Fibroblast of mammary gland (primary cell): Measurements from ENCODE around the gene ABCB6.

ENCODE experiments used
- DNase-seq: peaks from one replicate; pipeline ENCODE4 v3.0.0-alpha.2; 2010; ENCODE audit warnings: low read depth
- H3K4me3 ChIP-seq: 2 replicates; pipeline ENCODE4 v1.5.1; 2011; ENCODE audit warnings: low read depth, mild to moderate bottlenecking, low read length, moderate library complexity; ENCODE audit not compliant: control insufficient read depth
- CTCF ChIP-seq: conservative IDR thresholded peaks from 2 replicates; pipeline ENCODE4 v1.5.1; 2011; ENCODE audit warnings: low read depth, low read length, inconsistent platforms; ENCODE audit not compliant: control insufficient read depth, insufficient read depth

Gene ABCB6

GRCh38 chr2:219199470-219200211 lies 19.1 kb downstream of the ABCB6 start:
- no peak for DNase-seq
- H3K4me3 ChIP-seq, result no peak overlapping the region
- TF ChIP-seq CTCF, result no peak

GRCh38 chr2:219198974-219199373 lies 19.8 kb downstream of the ABCB6 start:
- H3K4me3 ChIP-seq, result no peak overlapping the region
- DNase-seq, result no peak
- TF ChIP-seq CTCF, result no peak

DNA sequence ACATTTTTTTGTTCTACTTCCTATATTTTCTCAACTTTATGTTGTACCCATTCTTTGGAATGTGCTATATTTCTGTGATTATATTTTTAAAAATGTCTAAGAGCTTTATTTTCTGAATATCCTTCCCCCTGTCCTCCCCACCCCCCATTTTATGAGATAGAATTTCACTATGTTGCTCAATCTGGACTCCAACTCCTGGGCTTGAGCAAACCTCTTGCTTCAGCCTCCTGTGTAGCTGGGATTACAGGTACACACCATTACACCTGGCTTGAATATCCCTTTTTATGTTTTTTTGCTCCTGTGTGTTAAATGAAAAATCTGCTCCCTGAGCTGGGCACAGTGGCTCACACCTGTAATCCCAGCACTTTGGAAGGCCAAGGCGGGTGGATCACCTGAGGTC lies 21.4 kb downstream of the ABCB6 start:
- DNase-seq, result no peak
- TF ChIP-seq CTCF, result no peak
- no peak overlapping the region for H3K4me3 ChIP-seq

DNA sequence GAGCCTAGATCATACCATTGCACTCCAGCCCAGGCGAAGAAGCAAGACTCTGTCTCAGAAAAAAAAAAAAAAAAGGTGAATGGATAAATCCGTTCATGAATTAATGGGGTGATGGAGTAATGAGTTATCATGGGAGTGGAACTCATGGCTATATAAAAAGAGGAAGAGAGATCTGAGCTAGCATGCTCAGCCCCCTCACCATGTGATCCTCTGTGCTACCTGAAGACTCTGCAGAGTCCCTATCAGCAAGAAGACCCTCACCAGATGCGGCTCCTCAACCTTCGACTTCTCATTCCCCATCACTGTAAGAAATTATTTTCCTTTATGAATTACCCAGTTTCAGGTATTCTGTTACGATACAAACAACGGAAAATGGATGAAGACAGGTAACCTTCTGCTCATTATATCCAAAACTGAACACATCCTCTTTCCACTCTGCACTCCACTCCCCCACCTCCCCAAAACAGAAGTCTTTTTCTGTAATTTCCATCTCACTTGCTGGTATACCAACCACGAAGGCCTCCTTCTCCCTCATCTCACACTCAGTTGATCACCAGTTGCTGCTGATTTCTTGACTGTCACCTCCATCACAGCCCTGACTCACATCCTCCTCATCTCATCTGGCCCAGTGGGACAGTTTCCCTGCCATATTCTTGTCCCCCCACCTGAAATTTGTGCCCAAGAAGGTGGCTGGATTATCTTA lies 31.9 kb downstream of the ABCB6 start:
- no peak for TF ChIP-seq CTCF
- DNase-seq, result no peak

GRCh38 chr2:219184121-219184520 lies 34.6 kb downstream of the ABCB6 start:
- no peak overlapping the region for H3K4me3 ChIP-seq
- no peak for TF ChIP-seq CTCF
- DNase-seq, result no peak

More for the DNA sequence above, 31.9 kb downstream of the ABCB6 start:
- H3K4me3 ChIP-seq, result no peak overlapping the region

GRCh38 chr2:219183151-219183772 lies 35.5 kb downstream of the ABCB6 start:
- no peak for DNase-seq
- no peak overlapping the region for H3K4me3 ChIP-seq
- no peak for TF ChIP-seq CTCF
